Right lobe of liver (tissue), 6 donors: Measurements from ENCODE around the gene SRR. TPM values are rescaled to one million over a fixed set of nuclear protein-coding genes. Genes with fewer than 3 reads are reported as not detected.
A peak's percentile ranks its signal among the peaks of the same experiment; 100 is the strongest.

Source experiments
- ATAC-seq, 4 donors: fragments of 200-7000 bp; cut with Tn5 transposase; one replicate each; pipeline ENCODE4 v1.9.1; 2020; ENCODE audit warnings: mild to moderate bottlenecking in 4 of 4, moderate library complexity in 4 of 4
- DNase-seq, 3 donors: peaks; one replicate each; pipeline ENCODE4 v3.0.0-alpha.2; 2020
- H3K27ac ChIP-seq, 3 donors: fragments of 200-600 bp; one replicate each; pipeline ENCODE4 v1.8.0; 2022
- H3K27me3 ChIP-seq, 2 donors: fragments of 200-600 bp; one replicate each; pipeline ENCODE4 v1.8.0; 2022
- H3K36me3 ChIP-seq, 4 donors: fragments of 200-600 bp; sonication (generic) in 1 of 4; one replicate each; pipeline versions ENCODE4 v1.5.1 to v1.8.0; 2017 to 2022; ENCODE audit warnings: control low read depth in 1 of 4
- H3K4me1 ChIP-seq, 4 donors: fragments of 200-600 bp; sonication (generic) in 1 of 4; one replicate each; pipeline versions ENCODE4 v1.5.1 to v1.8.0; 2017 to 2022; ENCODE audit warnings: control low read depth in 1 of 4
- H3K4me3 ChIP-seq, 3 donors: fragments of 200-600 bp; one replicate each; pipeline ENCODE4 v1.8.0; 2022
- H3K9me3 ChIP-seq, 4 donors: fragments of 200-600 bp; sonication (generic) in 1 of 4; one replicate each; pipeline versions ENCODE4 v1.5.1 to v1.8.0; 2017 to 2022; ENCODE audit warnings: control low read depth in 1 of 4
- CTCF ChIP-seq, 4 donors: fragments of 200-600 bp in 3 of 4; fragments of 450-650 bp in 1 of 4; IDR thresholded peaks; one replicate each; pipeline versions ENCODE4 v1.5.1 to v1.8.0; 2016 to 2022; ENCODE audit warnings: antibody characterized with exemption in 4 of 4, mild to moderate bottlenecking in 2 of 4
- POLR2A ChIP-seq: fragments of 450-650 bp; IDR thresholded peaks from one replicate; pipeline ENCODE4 v1.6.1; 2017; ENCODE audit warnings: antibody characterized with exemption, mild to moderate bottlenecking
- WGBS: methylation state at CpG from one replicate; pipeline ENCODE4 v1.1.6; 2018; ENCODE audit warnings: low coverage, low lambda C conversion rate; ENCODE audit not compliant: insufficient coverage; ENCODE audit errors: missing lambda C conversion rate; 5-methylcytosine and 5-hydroxymethylcytosine counted together
- intact Hi-C, 2 donors: fragments of 100-400 bp; cut with DNase I; formaldehyde crosslinking; loops; one replicate each; pipeline versions ENCODE4 v1.11.2 to v1.14.1; 2022
- total RNA-seq, 6 experiments: library from RNA; depleted of rRNA in 2 of 6; stranded (reverse); fragments of >200 nt in 2 of 6; fragmentation: NEBNext Ultra II Directional in 3 of 6; extraction: Animal tissue kit (Norgen Biotek cat#: 25700) in 3 of 6; gene quantifications; one replicate each; pipeline versions ENCODE4 v1.1.0 to v1.2.4, GENCODE V29; 2016 to 2023
- donor health status: DM: no; HTN: yes; CAD: no.
- donor health status: DM: no; HTN: no; CAD: no.
- donor health status: DM: no; HTN: no; CAD: no.
- donor health status: DM: no; HTN: yes; CAD: no.
- donor health status: DM: no; HTN: yes; CAD: no.

The SRR gene
- total RNA-seq, 6 experiments from 2014 or later = 2.7 to 10.9 (median 5.9) TPM

DNA sequence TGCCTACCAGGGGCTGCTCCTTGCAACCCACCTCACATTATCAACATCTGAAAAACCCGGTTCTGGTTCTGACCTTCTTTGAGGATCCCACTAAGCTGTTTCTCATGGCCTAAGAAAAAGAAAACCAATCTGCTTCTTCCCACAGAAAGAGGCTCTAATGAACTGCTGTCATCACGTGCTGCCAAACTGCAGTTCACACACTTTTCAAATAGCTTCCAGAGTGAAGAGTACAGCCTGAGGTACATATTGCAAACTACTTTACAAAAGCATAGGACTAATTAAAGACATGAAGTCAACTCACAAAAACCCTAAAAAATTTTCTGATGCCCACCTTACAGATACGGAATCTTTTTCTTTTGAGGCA is 36.9 kb upstream of the SRR start:
- H3K27ac ChIP-seq = peak overlapping the region in 2 of 3 donors; percentile 16 to 22
- TF ChIP-seq CTCF (IDR thresholded peaks at IDR 0.05) (no peak), POLR2A (no peak)
- H3K9me3 ChIP-seq = no peaks in the 10 kb centered on the region
- no peak overlapping the region for H3K4me3 ChIP-seq
- H3K27me3 ChIP-seq = no peaks in the 10 kb centered on the region
- ATAC-seq (no peak), DNase-seq (no peak)
- intact Hi-C loops = no loop called here
- WGBS = 56% methylated on average over 3 of the region's 3 CpGs
- peaks cover 0 to 18% (median 0%) of the 10 kb centered on the region in 4 donors for H3K4me1 ChIP-seq
- H3K36me3 ChIP-seq = no peaks in the 10 kb centered on the region

GRCh38 chr17:2267354-2267753 is 36.4 kb upstream of the SRR start:
- Histone ChIP-seq H3K27me3 (no peaks in the 10 kb centered on the region), H3K4me1 (peaks cover 0 to 18% (median 0%) of the 10 kb centered on the region in 4 donors), H3K36me3 (no peaks in the 10 kb centered on the region), H3K9me3 (no peaks in the 10 kb centered on the region), H3K4me3 (no peak overlapping the region), H3K27ac (peak overlapping the region in 1 of 3 donors; percentile 22)
- TF ChIP-seq CTCF (IDR thresholded peaks at IDR 0.05) (no peak), POLR2A (no peak)
- intact Hi-C loops = no loop called here
- WGBS = 95% methylated on average over 4 of the region's 4 CpGs
- no peak for ATAC-seq
- DNase-seq = no peak

GRCh38 chr17:2271985-2272702 is 31.6 kb upstream of the SRR start:
- TF ChIP-seq CTCF (IDR thresholded peaks at IDR 0.05) (no peak), POLR2A (no peak)
- Histone ChIP-seq H3K27me3 (no peaks in the 10 kb centered on the region), H3K4me1 (peaks cover 0 to 10% (median 0%) of the 10 kb centered on the region in 4 donors), H3K36me3 (no peaks in the 10 kb centered on the region), H3K9me3 (no peaks in the 10 kb centered on the region), H3K4me3 (no peak overlapping the region), H3K27ac (no peak overlapping the region)
- intact Hi-C loops = no loop called here
- ATAC-seq (no peak), DNase-seq (no peak)
- WGBS = 92% methylated on average over 3 of the region's 3 CpGs

- intact Hi-C loops = no loop called here
- Histone ChIP-seq H3K27me3 (no peaks in the 10 kb centered on the region), H3K36me3 (peaks cover 0 to 6% (median 2%) of the 10 kb centered on the region in 4 donors), H3K4me1 (peaks cover 0 to 10% (median 0%) of the 10 kb centered on the region in 4 donors), H3K27ac (no peak overlapping the region), H3K9me3 (no peaks in the 10 kb centered on the region), H3K4me3 (no peak overlapping the region)
- no peak for ATAC-seq
- no peak for TF ChIP-seq POLR2A
- no peak for TF ChIP-seq CTCF (IDR thresholded peaks at IDR 0.05)
- no peak for DNase-seq
- WGBS = 56% methylated on average over 2 of the region's 2 CpGs
These were observed 29.3 kb upstream of the SRR start for GRCh38 chr17:2274414-2274813.
